ENCODE measurements around the gene CAMKV. TPM values are rescaled to one million over a fixed set of nuclear protein-coding genes. Genes with fewer than 3 reads are reported as not detected.
A peak's percentile ranks its signal among the peaks of the same experiment; 100 is the strongest.
"Not testable (repeated sequence)": the region's sequence is repeated elsewhere in the genome, so short reads cannot be mapped to it uniquely, and the experiment has no call there.

Gene CAMKV, protein sequence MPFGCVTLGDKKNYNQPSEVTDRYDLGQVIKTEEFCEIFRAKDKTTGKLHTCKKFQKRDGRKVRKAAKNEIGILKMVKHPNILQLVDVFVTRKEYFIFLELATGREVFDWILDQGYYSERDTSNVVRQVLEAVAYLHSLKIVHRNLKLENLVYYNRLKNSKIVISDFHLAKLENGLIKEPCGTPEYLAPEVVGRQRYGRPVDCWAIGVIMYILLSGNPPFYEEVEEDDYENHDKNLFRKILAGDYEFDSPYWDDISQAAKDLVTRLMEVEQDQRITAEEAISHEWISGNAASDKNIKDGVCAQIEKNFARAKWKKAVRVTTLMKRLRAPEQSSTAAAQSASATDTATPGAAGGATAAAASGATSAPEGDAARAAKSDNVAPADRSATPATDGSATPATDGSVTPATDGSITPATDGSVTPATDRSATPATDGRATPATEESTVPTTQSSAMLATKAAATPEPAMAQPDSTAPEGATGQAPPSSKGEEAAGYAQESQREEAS
- total RNA-seq (0.09 and 0.32 TPM in 2 replicates), polyA plus RNA-seq (0.34 TPM in 1 of 2 replicates, not detected in the other)

- H3K27me3 ChIP-seq: peaks cover 37% of the 10 kb centered on the region
- H3K9me3 ChIP-seq (ENCODE audit: low read depth): no peaks in the 10 kb centered on the region
- H3K4me1 ChIP-seq (ENCODE audit: low read depth): peaks cover 9% of the 10 kb centered on the region
- no peak within 1 kb of the TSS for H3K27ac ChIP-seq
- TF ChIP-seq, protein P1, sequence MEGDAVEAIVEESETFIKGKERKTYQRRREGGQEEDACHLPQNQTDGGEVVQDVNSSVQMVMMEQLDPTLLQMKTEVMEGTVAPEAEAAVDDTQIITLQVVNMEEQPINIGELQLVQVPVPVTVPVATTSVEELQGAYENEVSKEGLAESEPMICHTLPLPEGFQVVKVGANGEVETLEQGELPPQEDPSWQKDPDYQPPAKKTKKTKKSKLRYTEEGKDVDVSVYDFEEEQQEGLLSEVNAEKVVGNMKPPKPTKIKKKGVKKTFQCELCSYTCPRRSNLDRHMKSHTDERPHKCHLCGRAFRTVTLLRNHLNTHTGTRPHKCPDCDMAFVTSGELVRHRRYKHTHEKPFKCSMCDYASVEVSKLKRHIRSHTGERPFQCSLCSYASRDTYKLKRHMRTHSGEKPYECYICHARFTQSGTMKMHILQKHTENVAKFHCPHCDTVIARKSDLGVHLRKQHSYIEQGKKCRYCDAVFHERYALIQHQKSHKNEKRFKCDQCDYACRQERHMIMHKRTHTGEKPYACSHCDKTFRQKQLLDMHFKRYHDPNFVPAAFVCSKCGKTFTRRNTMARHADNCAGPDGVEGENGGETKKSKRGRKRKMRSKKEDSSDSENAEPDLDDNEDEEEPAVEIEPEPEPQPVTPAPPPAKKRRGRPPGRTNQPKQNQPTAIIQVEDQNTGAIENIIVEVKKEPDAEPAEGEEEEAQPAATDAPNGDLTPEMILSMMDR (IDR thresholded peaks at IDR 0.05; ENCODE audit: low read depth, low read length): no peak
- no peaks in the 10 kb centered on the region for H3K36me3 ChIP-seq
- peak within 1 kb of the TSS; percentile 20 for H3K4me3 ChIP-seq
- peak in 1 of 2 donors; percentile 44 for DNase-seq (ENCODE audit: low read depth in 1 of 2, low spot score in 1 of 2)
These were observed at the start of gene CAMKV for GRCh38 chr3:49869525-49870126. Gene CAMKV, minus strand, starts transcription at chr3:49869906. Its CDS starts 7,518 bp downstream, at chr3:49862388.

GRCh38 chr3:49917806-49918590 lies 48.3 kb upstream of the CAMKV start:
- H3K27ac ChIP-seq; DNase-seq (ENCODE audit: low read depth in 1 of 2, low spot score in 1 of 2); H3K9me3 ChIP-seq (ENCODE audit: low read depth); H3K36me3 ChIP-seq; H3K27me3 ChIP-seq; H3K4me1 ChIP-seq (ENCODE audit: low read depth); H3K4me3 ChIP-seq: not testable (repeated sequence)

DNA sequence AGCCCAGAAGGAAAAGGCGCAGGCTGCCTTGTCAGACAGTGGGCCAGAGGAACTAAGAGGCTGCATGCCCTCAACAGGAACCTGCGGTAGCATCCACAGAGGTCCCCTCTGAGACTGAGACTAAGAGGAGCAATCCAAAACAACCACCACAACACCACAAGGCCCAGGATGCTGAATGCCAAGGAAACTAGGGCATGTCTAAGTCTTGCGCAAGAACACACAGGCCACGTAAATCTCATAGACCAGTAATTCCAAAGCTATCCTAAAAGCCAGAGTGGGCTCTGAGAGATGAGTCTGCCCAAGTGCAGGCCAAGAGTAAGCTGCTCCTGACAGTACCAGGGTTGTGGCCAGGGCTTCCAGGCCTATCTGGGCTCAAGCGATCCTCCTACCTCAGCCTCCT lies 47.0 kb upstream of the CAMKV start:
- no peaks in the 10 kb centered on the region for H3K27me3 ChIP-seq
- TF ChIP-seq, protein P1 (IDR thresholded peaks at IDR 0.05; ENCODE audit: low read depth, low read length): no peak
- no peaks in the 10 kb centered on the region for H3K36me3 ChIP-seq
- peak in 1 of 2 donors; percentile 55 for DNase-seq (ENCODE audit: low read depth in 1 of 2, low spot score in 1 of 2)
- H3K4me3 ChIP-seq: no peak overlapping the region
- H3K27ac ChIP-seq: no peak overlapping the region
- no peaks in the 10 kb centered on the region for H3K4me1 ChIP-seq (ENCODE audit: low read depth)
- no peaks in the 10 kb centered on the region for H3K9me3 ChIP-seq (ENCODE audit: low read depth)

- TF ChIP-seq, protein P1 (IDR thresholded peaks at IDR 0.05; ENCODE audit: low read depth, low read length): no peak
- no peaks in the 10 kb centered on the region for H3K9me3 ChIP-seq (ENCODE audit: low read depth)
- no peak overlapping the region for H3K27ac ChIP-seq
- DNase-seq (ENCODE audit: low read depth in 1 of 2, low spot score in 1 of 2): no peak
- no peaks in the 10 kb centered on the region for H3K36me3 ChIP-seq
- no peaks in the 10 kb centered on the region for H3K4me1 ChIP-seq (ENCODE audit: low read depth)
- H3K27me3 ChIP-seq: peaks cover 16% of the 10 kb centered on the region
- no peak overlapping the region for H3K4me3 ChIP-seq
These were observed 45.2 kb upstream of the CAMKV start for GRCh38 chr3:49914906-49915305.

- Histone ChIP-seq H3K27me3 (peaks cover 18% of the 10 kb centered on the region), H3K9me3 (ENCODE audit: low read depth) (no peaks in the 10 kb centered on the region), H3K27ac (no peak overlapping the region), H3K4me3 (no peak overlapping the region), H3K4me1 (ENCODE audit: low read depth) (peaks cover 6% of the 10 kb centered on the region), H3K36me3 (no peaks in the 10 kb centered on the region)
- TF ChIP-seq, protein P1 (IDR thresholded peaks at IDR 0.05; ENCODE audit: low read depth, low read length): no peak
- peak in 1 of 2 donors; percentile 25 for DNase-seq (ENCODE audit: low read depth in 1 of 2, low spot score in 1 of 2)
These were observed 43.2 kb upstream of the CAMKV start for GRCh38 chr3:49912881-49913281.

Measured in cardiac muscle cell (in vitro differentiated cells and primary cell).